SK-N-SH (cell line): ENCODE measurements around the gene AKT3. TPM values are rescaled to one million over a fixed set of nuclear protein-coding genes. Genes with fewer than 3 reads are reported as not detected.

Experiments
- CTCF ChIA-PET: fragments of 300-600, 350-600 bp; formaldehyde crosslinking; extraction: SDS; loops from one replicate; lab custom pipeline; 2021; lab: Yijun Ruan, JAX
- POLR2A ChIA-PET: fragments of 350-600 bp; sonication (Branson Sonifier 250); formaldehyde crosslinking; extraction: SDS; loops from one replicate; lab custom pipeline; 2020; ENCODE audit warnings: antibody characterized with exemption, inconsistent platforms; lab: Yijun Ruan, JAX
- DNase-seq: peaks from one replicate; pipeline ENCODE4 v3.0.0; 2012
- H2AFZ ChIP-seq: fragments of 200-600 bp; sonication (generic); 2 replicates; pipeline ENCODE4 v1.8.1; 2016; ENCODE audit warnings: antibody characterized with exemption, mild to moderate bottlenecking, low read depth
- H3F3A ChIP-seq: fragments of 200-600 bp; sonication (generic); replicated peaks from 2 replicates; pipeline ENCODE3; 2016; ENCODE audit warnings: antibody characterized with exemption, mild to moderate bottlenecking; ENCODE audit not compliant: insufficient read depth
- H3K27ac ChIP-seq, 2 experiments: fragments of 200-500 bp in 1 of 2; fragments of 200-600 bp in 1 of 2; sonication (Bioruptor generic) in 1 of 2; sonication (generic), shearing (Covaris generic) in 1 of 2; 2 replicates each; pipeline versions ENCODE4 v1.5.1 to v1.6.1; 2014 to 2016; ENCODE audit warnings: low read depth in 2 of 2, inconsistent platforms in 1 of 2, low read length in 1 of 2, mild to moderate bottlenecking in 1 of 2, mixed read lengths in 1 of 2
- H3K27me3 ChIP-seq: fragments of 200-600 bp; sonication (generic), shearing (Covaris generic); 2 replicates; pipeline ENCODE4 v1.6.1; 2016; ENCODE audit warnings: mixed run types; ENCODE audit not compliant: insufficient read depth
- H3K36me3 ChIP-seq, 2 experiments: fragments of 200-500 bp in 1 of 2; fragments of 200-600 bp in 1 of 2; sonication (Bioruptor generic) in 1 of 2; sonication (generic) in 1 of 2; replicated peaks in 1 of 2; 2 replicates each; pipeline versions ENCODE3 to v1.5.1; 2014 to 2016; ENCODE audit warnings: low read length in 1 of 2, mild to moderate bottlenecking in 1 of 2; ENCODE audit not compliant: insufficient read depth in 2 of 2, control insufficient read depth in 1 of 2
- H3K4me1 ChIP-seq, 2 experiments: fragments of 200-500 bp in 1 of 2; fragments of 200-600 bp in 1 of 2; sonication (Bioruptor generic) in 1 of 2; sonication (generic), shearing (Covaris generic) in 1 of 2; 2 replicates each; pipeline versions ENCODE4 v1.5.1 to v1.6.1; 2014 to 2016; ENCODE audit warnings: low read depth in 1 of 2, low read length in 1 of 2, mixed run types in 1 of 2; ENCODE audit not compliant: insufficient read depth in 2 of 2, control insufficient read depth in 1 of 2
- H3K4me2 ChIP-seq: fragments of 200-600 bp; sonication (generic), shearing (Covaris generic); 2 replicates; pipeline ENCODE4 v1.6.1; 2017; ENCODE audit warnings: mixed run types
- H3K4me3 ChIP-seq, 2 experiments: fragments of 200-500 bp in 1 of 2; fragments of 200-600 bp in 1 of 2; sonication (Bioruptor generic) in 1 of 2; sonication (generic), shearing (Covaris generic) in 1 of 2; 2 replicates each; pipeline versions ENCODE4 v1.5.1 to v1.8.1; 2014 to 2016; ENCODE audit warnings: low read depth in 2 of 2, inconsistent platforms in 1 of 2, low read length in 1 of 2, mild to moderate bottlenecking in 1 of 2, mixed read lengths in 1 of 2, moderate library complexity in 1 of 2
- H3K79me2 ChIP-seq: fragments of 200-600 bp; sonication (generic); 2 replicates; pipeline ENCODE4 v1.8.1; 2017; ENCODE audit warnings: mild to moderate bottlenecking; ENCODE audit not compliant: insufficient read depth
- H3K9ac ChIP-seq: fragments of 200-600 bp; sonication (generic); 2 replicates; pipeline ENCODE4 v1.6.1; 2017; ENCODE audit warnings: mixed run types
- H3K9me2 ChIP-seq: fragments of 200-600 bp; sonication (generic); 2 replicates; pipeline ENCODE4 v1.6.1; 2017; ENCODE audit warnings: mixed run types
- H3K9me3 ChIP-seq: fragments of 200-600 bp; sonication (generic); 2 replicates; pipeline ENCODE4 v1.6.1; 2017; ENCODE audit warnings: mixed run types, mild to moderate bottlenecking, moderate library complexity
- H4K20me1 ChIP-seq: fragments of 200-600 bp; sonication (generic); 2 replicates; pipeline ENCODE4 v1.6.1; 2017; ENCODE audit warnings: mild to moderate bottlenecking, mixed run types; ENCODE audit not compliant: insufficient read depth
- CHD2 ChIP-seq: fragments of 150-350 bp; IDR thresholded peaks from 2 replicates; pipeline ENCODE4 v1.6.1; 2018; ENCODE audit warnings: low read length; ENCODE audit not compliant: partially characterized antibody
- EZH2phosphoT487 ChIP-seq: fragments of 200-600 bp; sonication (generic); IDR thresholded peaks from 2 replicates; pipeline ENCODE4 v1.6.1; 2017; ENCODE audit warnings: low read depth, mixed run types, mild to moderate bottlenecking, antibody characterized with exemption, moderate library complexity, borderline replicate concordance
- FOXM1 ChIP-seq: IDR thresholded peaks from 2 replicates; pipeline ENCODE4 v1.4.0; 2012; ENCODE audit warnings: low read depth, mild to moderate bottlenecking
- IRF3 ChIP-seq: fragments of 150-350 bp; IDR thresholded peaks from 2 replicates; pipeline ENCODE4 v1.6.1; 2016; ENCODE audit warnings: mild to moderate bottlenecking, low read depth, low read length
- JUND ChIP-seq: IDR thresholded peaks from 2 replicates; pipeline ENCODE4 v1.4.0; 2012
- MEF2A ChIP-seq: IDR thresholded peaks from 2 replicates; pipeline ENCODE4 v1.4.0; 2012; ENCODE audit warnings: low read depth, borderline replicate concordance
- MXI1 ChIP-seq: IDR thresholded peaks from 2 replicates; pipeline ENCODE4 v1.6.1; 2012; ENCODE audit warnings: mild to moderate bottlenecking, low read depth, low read length, improper control_type of control experiment
- NFIC ChIP-seq: IDR thresholded peaks from 2 replicates; pipeline ENCODE4 v1.4.0; 2012; ENCODE audit warnings: borderline replicate concordance
- NRF1 ChIP-seq: IDR thresholded peaks from 2 replicates; pipeline ENCODE4 v1.6.1; 2012; ENCODE audit warnings: low read depth, mild to moderate bottlenecking, low read length
- RAD21 ChIP-seq: IDR thresholded peaks from 2 replicates; pipeline ENCODE4 v1.6.1; 2012; ENCODE audit warnings: mild to moderate bottlenecking, low read length
- RCOR1 ChIP-seq: fragments of 150-350 bp; IDR thresholded peaks from 2 replicates; pipeline ENCODE4 v1.6.1; 2017; ENCODE audit warnings: antibody characterized with exemption, low read length
- REST ChIP-seq: IDR thresholded peaks from 2 replicates; pipeline ENCODE4 v1.6.1; 2012; ENCODE audit warnings: mild to moderate bottlenecking, low read depth, low read length, moderate library complexity
- RFX5 ChIP-seq: IDR thresholded peaks from 2 replicates; pipeline ENCODE4 v1.6.1; 2012; ENCODE audit warnings: mild to moderate bottlenecking, improper control_type of control experiment, low read length
- RXRA ChIP-seq: IDR thresholded peaks from 2 replicates; pipeline ENCODE4 v1.4.0; 2012; ENCODE audit warnings: low read depth, mild to moderate bottlenecking, borderline replicate concordance
- SIN3A ChIP-seq: IDR thresholded peaks from 2 replicates; pipeline ENCODE4 v1.6.1; 2012; ENCODE audit warnings: low read depth, mild to moderate bottlenecking, low read length, moderate library complexity, borderline replicate concordance
- TAF1 ChIP-seq: IDR thresholded peaks from 2 replicates; pipeline ENCODE4 v1.6.1; 2012; ENCODE audit warnings: low read depth, mild to moderate bottlenecking, low read length, moderate library complexity, borderline replicate concordance
- TCF12 ChIP-seq: IDR thresholded peaks from 2 replicates; pipeline ENCODE4 v1.4.0; 2012
- TEAD4 ChIP-seq: IDR thresholded peaks from 2 replicates; pipeline ENCODE4 v1.4.0; 2012; ENCODE audit warnings: mild to moderate bottlenecking, borderline replicate concordance; ENCODE audit not compliant: insufficient read depth
- WGBS: methylation state at CpG from one replicate; pipeline ENCODE4 v1.1.6; 2017; ENCODE audit warnings: low lambda C conversion rate; 5-methylcytosine and 5-hydroxymethylcytosine counted together
- polyA plus RNA-seq, 3 experiments: library from polyadenylated mRNA; depleted of rRNA; stranded (reverse); fragments of >200 nt; gene quantifications; 2 replicates each; pipeline ENCODE4 v1.2.3, GENCODE V29; 2012

Gene AKT3
- polyA plus RNA-seq, 1 of the 3 experiments (the other 2 are of a cell fraction): 12.7 TPM

- H3K9ac ChIP-seq: peak overlapping the region; percentile 96; the same call in 1 of the 2 replicates
- peaks cover 80% of the 10 kb centered on the region for H3K79me2 ChIP-seq
- peaks cover 0 to 7% of the 10 kb centered on the region in 2 experiments for H3K36me3 ChIP-seq
- no peaks in the 10 kb centered on the region for H3K9me2 ChIP-seq
- H3K9me3 ChIP-seq: no peaks in the 10 kb centered on the region
- peaks cover 32% of the 10 kb centered on the region for H4K20me1 ChIP-seq
- no peak for DNase-seq
- CTCF ChIA-PET: interaction anchor here (0.8 to 1.1 kb wide), 3 partner anchors 451 to 505 kb away, joined by 3 to 4 read pairs (median 4); no protein-coding TSS in a partner anchor
- peak overlapping the region; percentile 67 to 87 for H3K4me3 ChIP-seq
- no peak for TF ChIP-seq JUND
- no peak for TF ChIP-seq SIN3A
- no peak for TF ChIP-seq FOXM1
- TF ChIP-seq REST: no peak
- no peak for TF ChIP-seq EZH2phosphoT487
- no peak for TF ChIP-seq TCF12
- TF ChIP-seq CHD2: no peak
- no peak for TF ChIP-seq NFIC
- no peak for TF ChIP-seq RXRA
- no peak for TF ChIP-seq RCOR1
- TF ChIP-seq RFX5: no peak
- TF ChIP-seq TAF1: no peak
- TF ChIP-seq NRF1: no peak
- no peak for TF ChIP-seq TEAD4
- no peak for TF ChIP-seq RAD21
- no peak for TF ChIP-seq MXI1
- no peak for TF ChIP-seq IRF3
- no peak for TF ChIP-seq MEF2A
- TF ChIP-seq, all 33 proteins: peak for 0
- H3K27me3 ChIP-seq: no peaks in the 10 kb centered on the region
- peaks cover 0 to 10% of the 10 kb centered on the region in 2 experiments; a peak in 2 of 4 replicates for H3K4me1 ChIP-seq
- POLR2A ChIA-PET: interaction anchor here (0.6 kb wide), 1 partner anchor 416 kb away, joined by 4 read pairs; no protein-coding TSS in a partner anchor
- H2AFZ ChIP-seq: no peak overlapping the region
- peak overlapping the region; percentile 72 for H3K4me2 ChIP-seq
- peak overlapping the region; percentile 95 for H3K27ac ChIP-seq
- 64% methylated on average over 5 of the region's 5 CpGs for WGBS
- peaks cover 37% of the 10 kb centered on the region for H3F3A ChIP-seq
Measured at GRCh38 chr1:243848165-243848857, 1.7 kb downstream of the AKT3 start.
